ENCODE measurements around the gene KCNJ12. TPM values are rescaled to one million over a fixed set of nuclear protein-coding genes. Genes with fewer than 3 reads are reported as not detected.

Gene KCNJ12
- total RNA-seq, 1 donor = 1.7 TPM

DNA sequence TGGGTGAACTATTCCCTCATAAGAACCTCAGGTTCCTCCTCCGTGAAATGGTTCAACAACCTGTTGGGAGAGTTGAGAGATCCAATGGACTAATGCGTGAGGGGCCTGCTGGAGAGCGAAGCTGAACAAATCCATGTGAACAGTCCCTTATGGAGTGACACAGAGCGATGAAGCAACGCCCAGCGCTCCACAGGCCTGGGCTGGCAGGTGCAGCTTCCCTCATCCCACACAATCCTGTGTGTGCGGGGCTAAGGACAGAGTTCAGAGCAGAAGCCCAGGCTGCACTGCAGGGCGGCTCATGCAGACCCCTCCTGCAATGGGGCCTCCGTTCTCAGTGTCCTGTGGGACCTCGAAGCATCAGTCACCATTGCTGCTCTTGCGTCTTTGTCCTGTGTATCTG lies 90.4 kb downstream of the KCNJ12 start:
- TF ChIP-seq, protein P1, sequence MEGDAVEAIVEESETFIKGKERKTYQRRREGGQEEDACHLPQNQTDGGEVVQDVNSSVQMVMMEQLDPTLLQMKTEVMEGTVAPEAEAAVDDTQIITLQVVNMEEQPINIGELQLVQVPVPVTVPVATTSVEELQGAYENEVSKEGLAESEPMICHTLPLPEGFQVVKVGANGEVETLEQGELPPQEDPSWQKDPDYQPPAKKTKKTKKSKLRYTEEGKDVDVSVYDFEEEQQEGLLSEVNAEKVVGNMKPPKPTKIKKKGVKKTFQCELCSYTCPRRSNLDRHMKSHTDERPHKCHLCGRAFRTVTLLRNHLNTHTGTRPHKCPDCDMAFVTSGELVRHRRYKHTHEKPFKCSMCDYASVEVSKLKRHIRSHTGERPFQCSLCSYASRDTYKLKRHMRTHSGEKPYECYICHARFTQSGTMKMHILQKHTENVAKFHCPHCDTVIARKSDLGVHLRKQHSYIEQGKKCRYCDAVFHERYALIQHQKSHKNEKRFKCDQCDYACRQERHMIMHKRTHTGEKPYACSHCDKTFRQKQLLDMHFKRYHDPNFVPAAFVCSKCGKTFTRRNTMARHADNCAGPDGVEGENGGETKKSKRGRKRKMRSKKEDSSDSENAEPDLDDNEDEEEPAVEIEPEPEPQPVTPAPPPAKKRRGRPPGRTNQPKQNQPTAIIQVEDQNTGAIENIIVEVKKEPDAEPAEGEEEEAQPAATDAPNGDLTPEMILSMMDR (IDR thresholded peaks at IDR 0.05; ENCODE audit: insufficient read depth, low read length) = no peak
- H3K4me3 ChIP-seq (ENCODE audit: low read depth, low read length) = no peak overlapping the region
- no peak for DNase-seq (ENCODE audit: low read depth)

DNA sequence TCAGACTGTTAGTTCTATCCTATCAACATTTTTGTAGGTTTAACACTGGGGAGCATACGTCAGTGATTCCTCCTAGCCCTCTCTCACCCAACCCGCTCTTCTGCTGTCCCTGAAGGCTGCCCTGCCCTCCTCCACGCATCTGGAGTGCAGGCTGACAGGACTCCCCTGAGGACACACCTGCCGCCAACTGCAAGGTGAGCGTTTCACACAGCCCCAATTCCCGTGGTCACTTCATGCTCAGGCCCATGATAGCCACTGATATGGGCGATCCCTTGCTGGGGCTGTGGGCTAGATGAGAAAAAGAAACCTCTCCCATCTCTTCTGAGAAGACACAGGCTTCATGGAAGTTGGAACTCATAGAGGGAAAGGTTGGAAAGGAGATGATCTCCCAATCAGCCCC lies 91.0 kb downstream of the KCNJ12 start:
- TF ChIP-seq, protein P1 (IDR thresholded peaks at IDR 0.05; ENCODE audit: insufficient read depth, low read length) = no peak
- H3K4me3 ChIP-seq (ENCODE audit: low read depth, low read length) = no peak overlapping the region
- DNase-seq (ENCODE audit: low read depth) = no peak

DNA sequence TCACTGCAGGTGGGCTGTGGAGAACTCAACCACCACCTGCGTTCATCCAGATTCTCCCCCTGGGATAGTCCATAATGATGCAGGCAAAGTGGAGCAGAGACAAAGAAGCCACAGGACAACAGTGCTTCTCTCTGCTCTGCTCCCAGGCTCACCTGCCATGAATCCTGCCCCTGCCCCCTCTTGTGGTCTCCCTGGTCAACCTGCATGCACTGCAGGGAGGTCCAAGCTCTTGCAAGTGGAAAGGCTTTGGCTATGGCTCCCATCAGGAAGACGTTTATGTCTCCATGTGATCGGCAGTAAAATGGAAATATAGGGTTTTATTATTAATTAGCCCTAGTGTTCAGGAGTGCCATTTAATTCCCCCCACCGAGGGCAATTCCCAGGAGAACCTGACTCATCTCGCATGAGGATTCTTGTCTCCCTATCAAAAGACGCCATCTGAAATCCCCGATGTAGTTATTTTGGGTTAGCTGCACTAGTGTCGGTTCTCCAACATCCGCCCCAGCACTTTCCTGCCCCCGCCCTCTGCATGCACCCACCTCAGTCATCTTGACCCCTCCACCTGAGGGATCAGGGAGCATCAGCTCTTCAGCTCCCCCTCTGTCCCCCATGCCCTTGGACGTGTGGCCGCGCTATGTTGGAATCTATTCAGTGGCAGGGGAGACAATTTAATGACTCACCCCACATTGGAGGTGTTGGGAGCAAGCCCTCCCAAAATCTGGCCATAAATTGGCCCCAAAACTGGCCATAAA lies 91.8 kb downstream of the KCNJ12 start:
- TF ChIP-seq, protein P1 (IDR thresholded peaks at IDR 0.05; ENCODE audit: insufficient read depth, low read length) = no peak
- no peak for DNase-seq (ENCODE audit: low read depth)
- no peak overlapping the region for H3K4me3 ChIP-seq (ENCODE audit: low read depth, low read length)

Other genes starting within 250 kb of the KCNJ12 start
- 12.7 and 15.6 TPM in 2 replicates for gene DHRS7B, start 249.4 kb upstream of the KCNJ12 start, total RNA-seq (ENCODE audit: low replicate concordance)
- 5.0 and 17.5 TPM in 2 replicates for gene TMEM11, start 162.2 kb upstream of the KCNJ12 start, total RNA-seq (ENCODE audit: low replicate concordance)
- 3.1 and 4.4 TPM in 2 replicates for gene NATD1, start 122.9 kb upstream of the KCNJ12 start, total RNA-seq (ENCODE audit: low replicate concordance)
- 22.9 and 24.5 TPM in 2 replicates for gene MAP2K3, start 91.6 kb upstream of the KCNJ12 start, total RNA-seq (ENCODE audit: low replicate concordance)

Data from fibroblast of the aortic adventitia (primary cell).